ENCODE measurements around the gene PIMREG. TPM values are rescaled to one million over a fixed set of nuclear protein-coding genes. Genes with fewer than 3 reads are reported as not detected.

The PIMREG gene
- total RNA-seq, 4 donors from 2014 or later = 1.0 to 3.3 (median 3.2) TPM

DNA sequence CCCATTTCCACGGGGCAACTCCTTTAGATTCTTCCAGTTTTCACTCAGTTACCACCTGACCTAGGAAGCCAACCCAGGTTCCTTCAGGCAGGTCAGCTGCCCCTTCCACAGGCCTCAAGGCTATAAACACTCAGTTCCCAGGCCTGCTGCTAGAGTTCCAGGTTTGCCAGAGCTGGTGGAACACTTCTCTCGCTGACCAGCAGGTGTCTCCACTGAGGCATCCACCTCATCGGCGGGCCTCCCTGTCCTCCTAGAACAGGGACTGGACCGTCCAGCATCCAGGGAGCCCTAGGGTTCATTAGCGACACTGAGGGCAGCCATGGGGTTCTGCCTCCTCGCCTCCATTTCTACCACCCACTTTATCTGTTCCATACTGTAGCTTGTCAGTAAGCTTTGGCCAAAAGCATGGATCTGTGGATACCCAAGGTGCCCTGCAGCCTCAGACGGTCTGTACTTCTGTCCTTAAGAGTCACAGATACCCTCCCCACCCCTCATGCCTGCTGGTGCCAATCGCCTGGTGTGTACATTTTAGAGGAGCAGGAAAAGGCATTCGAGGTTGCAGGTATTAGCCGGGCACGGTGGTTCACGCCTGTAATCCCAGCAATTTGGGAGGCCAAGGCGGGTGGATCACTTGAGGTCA is 29.0 kb downstream of the PIMREG start:
- no peaks in the 10 kb centered on the region for H3K27me3 ChIP-seq
- DNase-seq (ENCODE audit: low spot score in 2 of 2) = peak in 1 of 2 donors; percentile 81
- H3K4me3 ChIP-seq = no peak overlapping the region
- H3K27ac ChIP-seq = no peak overlapping the region
- H3K4me1 ChIP-seq = peaks cover 31% of the 10 kb centered on the region
- WGBS = 47% methylated on average over 13 of the region's 14 CpGs
- H3K36me3 ChIP-seq = peaks cover 9% of the 10 kb centered on the region
- H3K9me3 ChIP-seq = no peaks in the 10 kb centered on the region
- TF ChIP-seq POLR2AphosphoS5 (IDR thresholded peaks at IDR 0.05) = no peak
- TF ChIP-seq EP300 (IDR thresholded peaks at IDR 0.05) = no peak
- TF ChIP-seq POLR2A (IDR thresholded peaks at IDR 0.05) = no peak
- TF ChIP-seq, protein P1, sequence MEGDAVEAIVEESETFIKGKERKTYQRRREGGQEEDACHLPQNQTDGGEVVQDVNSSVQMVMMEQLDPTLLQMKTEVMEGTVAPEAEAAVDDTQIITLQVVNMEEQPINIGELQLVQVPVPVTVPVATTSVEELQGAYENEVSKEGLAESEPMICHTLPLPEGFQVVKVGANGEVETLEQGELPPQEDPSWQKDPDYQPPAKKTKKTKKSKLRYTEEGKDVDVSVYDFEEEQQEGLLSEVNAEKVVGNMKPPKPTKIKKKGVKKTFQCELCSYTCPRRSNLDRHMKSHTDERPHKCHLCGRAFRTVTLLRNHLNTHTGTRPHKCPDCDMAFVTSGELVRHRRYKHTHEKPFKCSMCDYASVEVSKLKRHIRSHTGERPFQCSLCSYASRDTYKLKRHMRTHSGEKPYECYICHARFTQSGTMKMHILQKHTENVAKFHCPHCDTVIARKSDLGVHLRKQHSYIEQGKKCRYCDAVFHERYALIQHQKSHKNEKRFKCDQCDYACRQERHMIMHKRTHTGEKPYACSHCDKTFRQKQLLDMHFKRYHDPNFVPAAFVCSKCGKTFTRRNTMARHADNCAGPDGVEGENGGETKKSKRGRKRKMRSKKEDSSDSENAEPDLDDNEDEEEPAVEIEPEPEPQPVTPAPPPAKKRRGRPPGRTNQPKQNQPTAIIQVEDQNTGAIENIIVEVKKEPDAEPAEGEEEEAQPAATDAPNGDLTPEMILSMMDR (IDR thresholded peaks at IDR 0.05) = peak; percentile 76 to 91

DNA sequence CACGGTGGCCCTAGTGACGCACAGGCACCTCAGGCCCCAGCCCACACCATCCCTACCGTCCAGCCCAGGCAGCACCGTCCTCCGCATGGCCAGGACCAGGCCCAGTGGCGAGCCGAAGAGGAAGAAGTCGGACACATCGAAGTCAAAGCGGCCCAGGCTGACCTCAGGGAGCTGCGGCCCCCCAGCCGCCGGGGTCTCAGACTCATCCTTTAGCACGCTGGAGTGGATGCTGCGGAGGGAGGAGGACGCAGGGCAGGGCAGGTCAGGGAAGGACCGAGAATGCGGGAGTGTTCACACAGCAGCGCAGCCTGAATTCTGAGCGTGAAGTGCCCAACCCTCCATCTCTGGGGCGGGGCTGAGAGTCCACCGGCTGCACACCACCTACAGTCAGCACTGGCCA is 30.1 kb downstream of the PIMREG start:
- TF ChIP-seq POLR2AphosphoS5 (IDR thresholded peaks at IDR 0.05) (no peak), EP300 (IDR thresholded peaks at IDR 0.05) (no peak), POLR2A (IDR thresholded peaks at IDR 0.05) (no peak)
- TF ChIP-seq, protein P1 (IDR thresholded peaks at IDR 0.05) = no peak
- 78% methylated on average over 17 of the region's 22 CpGs for WGBS
- peaks cover 9% of the 10 kb centered on the region for H3K36me3 ChIP-seq

DNA sequence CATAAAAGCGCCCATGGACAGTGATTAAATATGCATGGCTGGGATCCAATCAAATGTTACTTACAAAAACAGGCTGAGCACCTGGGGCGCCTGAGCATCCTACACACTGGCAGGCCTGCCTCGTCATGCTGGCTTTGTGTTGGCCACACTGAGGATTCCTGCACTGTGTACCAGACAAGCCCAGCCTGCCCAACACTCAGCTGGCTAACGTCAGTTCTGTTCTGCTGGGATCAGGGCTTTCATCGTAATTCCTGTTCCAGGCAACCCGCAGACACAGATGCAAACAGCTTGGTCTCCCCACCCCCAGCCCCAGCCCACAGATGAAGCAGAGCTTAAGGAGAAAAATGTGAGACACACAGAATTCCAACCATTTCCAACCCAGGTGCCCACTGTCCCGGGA is 30.7 kb downstream of the PIMREG start:
- peaks cover 9% of the 10 kb centered on the region for H3K36me3 ChIP-seq
- peaks cover 31% of the 10 kb centered on the region for H3K4me1 ChIP-seq
- TF ChIP-seq POLR2AphosphoS5 (IDR thresholded peaks at IDR 0.05) = no peak
- TF ChIP-seq, protein P1 (IDR thresholded peaks at IDR 0.05) = no peak
- no peak for TF ChIP-seq POLR2A (IDR thresholded peaks at IDR 0.05)
- no peak for TF ChIP-seq EP300 (IDR thresholded peaks at IDR 0.05)
- no peak overlapping the region for H3K4me3 ChIP-seq
- no peaks in the 10 kb centered on the region for H3K27me3 ChIP-seq
- no peaks in the 10 kb centered on the region for H3K9me3 ChIP-seq
- H3K27ac ChIP-seq = no peak overlapping the region
- DNase-seq (ENCODE audit: low spot score in 2 of 2) = no peak
- WGBS = 55% methylated on average over 4 of the region's 7 CpGs

More for the DNA sequence above, 30.1 kb downstream of the PIMREG start:
- no peaks in the 10 kb centered on the region for H3K9me3 ChIP-seq
- no peaks in the 10 kb centered on the region for H3K27me3 ChIP-seq
- DNase-seq (ENCODE audit: low spot score in 2 of 2) = no peak
- H3K27ac ChIP-seq = no peak overlapping the region
- no peak overlapping the region for H3K4me3 ChIP-seq
- H3K4me1 ChIP-seq = peaks cover 31% of the 10 kb centered on the region

DNA sequence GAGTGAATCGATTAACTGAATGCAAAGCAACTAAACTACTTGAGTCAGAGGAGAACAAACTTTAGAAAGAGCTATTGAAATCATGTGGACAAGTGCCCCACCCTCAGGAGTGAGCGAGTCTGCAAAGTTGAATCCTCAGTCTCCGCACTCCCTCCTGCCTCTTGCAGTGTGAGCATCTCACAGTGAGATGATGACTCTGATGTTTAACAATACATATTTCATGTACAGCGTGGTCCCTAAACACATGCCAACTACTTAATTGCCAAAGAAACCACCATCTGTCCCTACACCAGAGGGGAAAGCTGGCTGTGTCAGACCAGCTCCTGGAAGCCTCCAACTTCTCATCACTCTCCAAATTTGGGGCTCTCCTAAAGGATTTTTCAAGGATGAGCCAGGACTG is 31.2 kb downstream of the PIMREG start:
- TF ChIP-seq POLR2AphosphoS5 (IDR thresholded peaks at IDR 0.05) (no peak), POLR2A (IDR thresholded peaks at IDR 0.05) (no peak), EP300 (IDR thresholded peaks at IDR 0.05) (no peak)
- TF ChIP-seq, protein P1 (IDR thresholded peaks at IDR 0.05) = no peak
- H3K27me3 ChIP-seq = no peaks in the 10 kb centered on the region
- DNase-seq (ENCODE audit: low spot score in 2 of 2) = no peak
- H3K9me3 ChIP-seq = no peaks in the 10 kb centered on the region
- peaks cover 9% of the 10 kb centered on the region for H3K36me3 ChIP-seq
- no peak overlapping the region for H3K27ac ChIP-seq
- H3K4me1 ChIP-seq = peaks cover 31% of the 10 kb centered on the region
- no peak overlapping the region for H3K4me3 ChIP-seq
- WGBS = 50% methylated on average over 4 of the region's 4 CpGs

DNA sequence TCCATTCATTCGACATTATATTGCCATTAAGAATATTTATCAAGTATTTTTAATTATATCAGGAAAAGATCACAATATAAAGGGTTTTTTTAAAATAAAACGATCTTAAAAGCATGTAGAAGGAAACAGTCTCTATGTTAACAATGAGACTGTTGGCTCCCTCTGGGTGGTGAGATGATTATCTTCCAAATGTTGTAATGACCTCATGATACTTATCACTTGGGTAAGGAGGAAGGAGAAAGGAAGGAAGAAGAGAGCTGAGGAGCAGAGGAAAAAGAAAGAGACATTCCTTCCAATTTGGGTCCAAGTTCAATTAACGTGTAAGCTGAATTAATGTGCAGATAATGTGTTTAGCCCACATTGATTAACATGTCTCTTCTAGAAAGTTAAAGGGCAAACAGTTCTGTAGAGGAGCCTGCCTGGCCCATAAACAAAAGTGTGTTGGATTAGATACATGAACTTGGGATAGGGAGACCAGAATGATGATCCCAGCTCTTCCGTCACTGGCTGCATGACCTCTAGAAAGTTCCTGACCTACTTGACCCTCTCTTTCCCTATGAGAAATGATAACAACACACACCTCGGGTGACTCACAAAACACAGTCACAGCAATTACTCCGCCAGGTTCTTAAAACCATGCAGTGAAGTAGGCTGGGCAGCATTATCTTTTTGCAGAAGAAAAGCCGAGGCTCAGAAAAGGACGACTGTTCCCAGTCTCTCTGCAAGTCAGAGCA is 32.0 kb downstream of the PIMREG start:
- H3K4me3 ChIP-seq = no peak overlapping the region
- TF ChIP-seq, protein P1 (IDR thresholded peaks at IDR 0.05) = no peak
- TF ChIP-seq POLR2AphosphoS5 (IDR thresholded peaks at IDR 0.05) (no peak), POLR2A (IDR thresholded peaks at IDR 0.05) (no peak), EP300 (IDR thresholded peaks at IDR 0.05) (no peak)
- no peaks in the 10 kb centered on the region for H3K27me3 ChIP-seq
- no peak for DNase-seq (ENCODE audit: low spot score in 2 of 2)
- no peak overlapping the region for H3K27ac ChIP-seq
- H3K9me3 ChIP-seq = no peaks in the 10 kb centered on the region
- H3K36me3 ChIP-seq = peaks cover 9% of the 10 kb centered on the region
- peaks cover 31% of the 10 kb centered on the region for H3K4me1 ChIP-seq
- WGBS = 41% methylated on average over 8 of the region's 8 CpGs

Measured in suprapubic skin (tissue), 4 donors.